Endothelial cell of umbilical vein (primary cell): ENCODE results near the gene CAMKMT.

Experiments used
- TF ChIP-seq, protein P1 (sequence below), 2 donors: IDR thresholded peaks; 1 replicate in 1 of 2; 2 replicates in 1 of 2; pipeline ENCODE4 v1.5.1; 2011; ENCODE audit warnings: low read length in 2 of 2, mild to moderate bottlenecking in 2 of 2, moderate library complexity in 2 of 2, control low read depth in 1 of 2, inconsistent platforms in 1 of 2, low read depth in 1 of 2; ENCODE audit not compliant: insufficient read depth in 1 of 2; ENCODE audit errors: extremely low read depth in 1 of 2
- TF ChIP-seq, protein P2 (sequence below): IDR thresholded peaks from 2 replicates; pipeline ENCODE4 v1.6.1; 2011; ENCODE audit not compliant: insufficient read depth, insufficient read length

DNA sequence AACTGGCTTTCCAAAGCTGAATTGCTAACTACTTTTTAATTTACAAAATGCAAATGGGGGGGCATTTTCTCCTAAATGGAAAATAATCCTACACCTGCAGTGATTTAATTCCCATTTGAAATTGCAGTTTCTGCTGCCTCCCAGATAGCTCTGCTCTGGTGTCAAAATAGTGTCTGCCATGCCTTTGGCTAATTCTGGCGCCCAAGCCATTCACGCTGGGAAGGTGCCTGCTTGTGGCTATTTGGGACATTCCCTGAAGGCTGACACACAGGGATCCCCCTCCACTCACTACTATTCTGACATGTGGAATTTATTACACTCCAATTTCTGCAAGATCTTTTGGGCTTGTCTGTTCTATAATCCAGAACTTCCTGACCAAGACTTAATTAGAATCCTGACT lies 451.4 kb downstream of the CAMKMT start:
- TF ChIP-seq, protein P1, sequence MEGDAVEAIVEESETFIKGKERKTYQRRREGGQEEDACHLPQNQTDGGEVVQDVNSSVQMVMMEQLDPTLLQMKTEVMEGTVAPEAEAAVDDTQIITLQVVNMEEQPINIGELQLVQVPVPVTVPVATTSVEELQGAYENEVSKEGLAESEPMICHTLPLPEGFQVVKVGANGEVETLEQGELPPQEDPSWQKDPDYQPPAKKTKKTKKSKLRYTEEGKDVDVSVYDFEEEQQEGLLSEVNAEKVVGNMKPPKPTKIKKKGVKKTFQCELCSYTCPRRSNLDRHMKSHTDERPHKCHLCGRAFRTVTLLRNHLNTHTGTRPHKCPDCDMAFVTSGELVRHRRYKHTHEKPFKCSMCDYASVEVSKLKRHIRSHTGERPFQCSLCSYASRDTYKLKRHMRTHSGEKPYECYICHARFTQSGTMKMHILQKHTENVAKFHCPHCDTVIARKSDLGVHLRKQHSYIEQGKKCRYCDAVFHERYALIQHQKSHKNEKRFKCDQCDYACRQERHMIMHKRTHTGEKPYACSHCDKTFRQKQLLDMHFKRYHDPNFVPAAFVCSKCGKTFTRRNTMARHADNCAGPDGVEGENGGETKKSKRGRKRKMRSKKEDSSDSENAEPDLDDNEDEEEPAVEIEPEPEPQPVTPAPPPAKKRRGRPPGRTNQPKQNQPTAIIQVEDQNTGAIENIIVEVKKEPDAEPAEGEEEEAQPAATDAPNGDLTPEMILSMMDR (IDR thresholded peaks at IDR 0.05; ENCODE audit: extremely low read depth in 1 of 2, insufficient read depth in 1 of 2, low read depth in 1 of 2, low read length in 2 of 2): no peak
- TF ChIP-seq, protein P2, sequence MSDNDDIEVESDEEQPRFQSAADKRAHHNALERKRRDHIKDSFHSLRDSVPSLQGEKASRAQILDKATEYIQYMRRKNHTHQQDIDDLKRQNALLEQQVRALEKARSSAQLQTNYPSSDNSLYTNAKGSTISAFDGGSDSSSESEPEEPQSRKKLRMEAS: no peak
